Measurements from ENCODE around the gene ZNF668.
A peak's percentile ranks its signal among the peaks of the same experiment; 100 is the strongest.
"Not testable (repeated sequence)": the region's sequence is repeated elsewhere in the genome, so short reads cannot be mapped to it uniquely, and the experiment has no call there.

The ZNF668 gene

DNA sequence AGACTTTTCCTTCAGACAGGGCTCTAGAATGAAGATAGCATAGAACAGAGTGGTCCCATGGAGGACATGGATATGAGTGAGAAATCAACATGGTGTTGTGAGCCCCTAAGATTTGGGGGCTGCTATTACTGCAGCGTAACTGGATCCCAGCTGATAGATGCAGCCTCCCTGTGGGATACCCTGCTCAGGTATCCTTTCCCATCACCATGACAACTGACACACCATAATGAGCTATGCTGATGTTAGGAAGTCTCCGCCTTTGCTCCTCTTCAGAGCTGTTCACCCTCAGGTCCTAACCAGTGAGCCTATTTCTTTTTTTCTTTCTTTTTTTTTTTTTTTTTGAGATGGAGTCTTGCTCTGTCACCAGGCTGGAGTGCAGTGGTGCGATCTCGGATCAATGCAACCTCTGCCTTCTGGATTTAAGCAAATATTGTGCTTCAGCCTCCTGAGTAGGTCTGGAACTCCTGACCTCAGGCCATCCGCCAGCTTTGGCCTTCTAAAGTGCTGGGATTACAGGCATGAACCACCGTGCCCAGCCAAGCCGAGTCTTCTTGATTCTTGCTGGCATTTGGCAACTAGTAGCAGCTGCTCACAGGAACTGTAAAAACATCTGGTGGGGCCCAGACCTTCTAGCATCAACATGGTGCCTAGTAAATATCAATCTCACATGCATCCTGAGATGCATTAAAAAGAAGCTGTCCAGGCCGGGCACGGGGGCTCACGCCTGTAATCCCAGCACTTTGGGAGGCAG, 23.6 kb downstream of the ZNF668 start:
- DNase-seq = no peak

- DNase-seq = no peak
These were observed 30.1 kb downstream of the ZNF668 start for GRCh38 chr16:31043898-31044481.

- no peak for DNase-seq
These were observed 30.7 kb downstream of the ZNF668 start for GRCh38 chr16:31043352-31043751.

DNA sequence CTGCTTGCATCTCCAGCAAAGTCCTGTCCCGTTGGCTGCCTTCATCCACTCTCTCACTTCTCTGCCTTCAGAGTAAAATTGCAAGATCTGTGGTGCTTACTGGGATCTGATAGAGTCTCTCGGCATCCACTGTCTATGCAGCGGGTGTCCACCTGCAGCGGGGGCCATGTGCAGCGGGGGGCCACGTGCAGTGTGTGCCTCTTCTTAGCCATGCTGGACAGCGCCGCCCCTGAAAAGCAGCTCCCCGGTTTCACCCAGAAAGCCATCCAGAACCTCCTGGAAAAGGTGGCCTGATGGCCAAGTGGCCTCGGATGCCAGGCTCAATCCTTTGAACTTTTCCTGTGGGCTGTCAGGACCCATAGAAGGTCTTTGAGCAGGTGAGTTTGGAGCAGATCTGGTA, 31.2 kb downstream of the ZNF668 start:
- DNase-seq = no peak

DNA sequence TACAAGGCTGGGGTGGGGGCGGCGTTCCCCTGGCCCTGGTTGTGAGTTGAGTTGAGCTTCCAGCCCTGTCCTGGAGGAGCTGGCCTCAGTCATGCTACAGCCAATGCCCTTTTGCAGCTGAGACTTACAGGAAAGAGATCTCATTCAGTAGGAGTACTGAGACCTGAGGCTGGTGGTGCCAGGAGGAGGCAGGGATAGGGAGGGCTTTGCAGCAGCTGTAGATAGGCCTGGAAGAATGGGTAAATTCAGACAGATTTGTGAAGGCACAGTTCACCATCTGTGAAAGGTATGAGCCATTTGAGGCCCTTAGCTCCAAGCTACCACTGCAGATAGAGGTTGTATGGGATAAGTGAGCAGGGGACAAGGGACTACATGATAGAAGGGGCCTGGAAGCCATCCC, 35.0 kb downstream of the ZNF668 start:
- DNase-seq = no peak

DNA sequence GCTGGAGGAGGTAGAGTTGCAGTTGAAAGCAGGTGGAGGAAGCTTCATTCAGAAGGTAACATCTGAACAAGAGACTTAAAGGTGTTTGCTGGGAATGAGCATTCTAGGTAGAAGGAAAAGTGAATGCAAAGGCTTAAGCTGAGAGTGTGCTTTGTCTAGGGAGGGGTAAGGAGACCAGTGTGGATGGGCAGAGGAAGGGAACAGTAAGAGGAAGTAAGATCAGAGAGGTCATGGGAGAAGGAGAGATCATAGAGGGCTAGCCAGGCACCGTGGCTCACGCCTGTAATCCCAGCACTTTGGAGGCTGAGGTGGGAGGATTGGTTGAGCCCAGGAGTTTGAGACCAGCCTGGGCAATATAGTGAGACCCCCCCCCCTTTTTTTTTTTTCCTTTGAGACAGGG, 37.3 kb downstream of the ZNF668 start:
- no peak for DNase-seq

DNA sequence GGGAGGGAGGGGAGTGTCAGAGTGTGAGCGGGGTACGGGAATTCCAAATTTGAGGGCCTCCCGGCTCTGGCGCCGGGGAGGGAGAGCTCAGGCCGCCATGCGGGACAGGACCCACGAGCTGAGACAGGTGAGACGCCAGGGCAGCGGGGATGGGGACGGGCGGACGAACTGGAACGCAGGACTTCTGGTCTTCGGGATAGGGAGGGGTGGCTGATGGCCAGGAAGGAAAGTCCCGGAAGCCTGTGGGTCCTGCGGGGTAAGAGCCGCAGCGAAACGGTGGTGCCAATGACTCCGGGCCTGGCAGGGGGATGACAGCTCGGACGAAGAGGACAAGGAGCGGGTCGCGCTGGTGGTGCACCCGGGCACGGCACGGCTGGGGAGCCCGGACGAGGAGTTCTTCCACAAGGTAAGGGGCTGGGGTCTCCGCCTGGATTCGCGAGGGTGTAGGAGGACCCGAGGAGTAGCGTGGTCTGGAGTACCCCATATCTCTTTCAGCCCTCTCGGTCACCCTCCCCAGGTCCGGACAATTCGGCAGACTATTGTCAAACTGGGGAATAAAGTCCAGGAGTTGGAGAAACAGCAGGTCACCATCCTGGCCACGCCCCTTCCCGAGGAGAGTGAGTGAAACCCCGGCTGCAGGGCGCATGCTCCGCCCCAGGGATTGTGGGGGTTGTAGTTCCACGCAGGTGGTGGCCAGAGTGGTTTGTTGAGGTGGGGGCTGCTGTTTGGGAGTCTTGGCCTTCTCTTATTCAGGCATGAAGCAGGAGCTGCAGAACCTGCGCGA, 40.1 kb downstream of the ZNF668 start:
- DNase-seq = peak; percentile 64

- peak; percentile 96 for DNase-seq
These were observed 41.0 kb downstream of the ZNF668 start, which contains the start of gene STX4 for GRCh38 chr16:31032736-31033708. TSS of gene STX4 (plus strand) at chr16:31033558. CDS start at chr16:31033806, 248 bp downstream.

GRCh38 chr16:31031276-31031675, 42.8 kb downstream of the ZNF668 start:
- no peak for DNase-seq

DNA sequence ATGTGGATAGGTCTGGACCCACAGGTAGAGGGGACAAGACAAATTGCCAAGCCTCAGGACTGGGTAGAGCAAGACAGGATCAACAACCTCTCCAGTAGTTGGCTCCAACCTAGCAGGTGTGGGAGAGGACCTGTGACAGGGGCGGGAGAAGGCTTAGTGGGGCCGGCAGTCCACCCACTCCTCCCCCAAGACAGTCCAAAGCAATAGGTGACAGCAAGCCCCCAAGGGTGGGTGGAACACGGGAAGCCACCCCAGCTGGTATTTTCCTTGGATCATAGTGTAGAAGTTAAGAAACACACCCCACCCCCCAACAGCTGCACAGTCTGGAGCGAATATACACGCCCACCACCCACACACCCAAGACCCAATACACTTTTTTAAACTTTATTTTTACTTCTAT, 44.8 kb downstream of the ZNF668 start:
- no peak for DNase-seq

- no peak for DNase-seq
These were observed 48.7 kb downstream of the ZNF668 start for GRCh38 chr16:31025339-31025738.

DNA sequence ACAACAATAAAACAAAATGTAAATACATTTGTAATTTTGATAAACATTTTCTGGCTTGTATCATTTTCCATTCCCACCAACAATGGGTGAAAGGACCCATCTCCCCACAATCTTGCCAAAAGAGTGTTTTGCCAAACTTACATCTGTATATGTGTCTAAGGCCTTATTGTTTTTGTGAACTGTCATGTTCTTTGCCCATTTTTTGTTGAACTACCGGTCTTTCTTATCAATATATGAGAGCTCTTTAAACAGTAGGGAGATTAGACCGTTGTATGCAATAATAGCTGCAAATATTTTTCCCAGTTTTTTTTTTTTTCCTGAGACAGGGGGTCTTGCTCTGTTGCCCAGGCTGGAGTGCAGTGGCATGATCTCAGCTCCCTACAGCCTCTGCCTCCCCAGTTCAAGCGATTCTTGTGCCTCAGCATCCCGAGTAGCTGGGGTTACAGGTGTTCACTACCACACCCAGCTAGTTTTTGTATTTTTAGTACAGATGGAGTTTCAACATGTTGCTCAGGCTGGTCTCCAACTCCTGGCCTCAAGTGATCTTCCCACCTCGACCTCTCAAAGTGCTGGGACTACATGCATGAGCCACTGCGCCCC, 50.3 kb downstream of the ZNF668 start:
- no peak for DNase-seq

DNA sequence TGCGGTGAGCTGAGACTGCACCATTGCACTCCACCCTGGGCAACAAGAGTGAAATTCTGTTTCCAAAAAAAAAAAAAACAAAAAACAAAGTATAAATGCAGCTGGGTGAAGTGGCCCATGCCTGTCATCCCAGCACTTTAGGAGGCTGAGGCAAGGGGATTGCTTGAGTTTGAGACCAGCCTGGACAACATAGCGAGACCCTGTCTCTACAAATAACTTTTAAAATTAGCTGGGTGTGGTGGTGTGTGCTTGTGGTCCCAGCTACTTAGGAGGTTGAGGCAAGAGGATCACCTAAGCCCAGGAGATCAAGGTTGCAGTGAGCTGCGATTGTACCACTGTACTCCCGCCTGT, 50.8 kb downstream of the ZNF668 start:
- DNase-seq = no peak

GRCh38 chr16:31022544-31023251, 51.3 kb downstream of the ZNF668 start:
- no peak for DNase-seq

DNA sequence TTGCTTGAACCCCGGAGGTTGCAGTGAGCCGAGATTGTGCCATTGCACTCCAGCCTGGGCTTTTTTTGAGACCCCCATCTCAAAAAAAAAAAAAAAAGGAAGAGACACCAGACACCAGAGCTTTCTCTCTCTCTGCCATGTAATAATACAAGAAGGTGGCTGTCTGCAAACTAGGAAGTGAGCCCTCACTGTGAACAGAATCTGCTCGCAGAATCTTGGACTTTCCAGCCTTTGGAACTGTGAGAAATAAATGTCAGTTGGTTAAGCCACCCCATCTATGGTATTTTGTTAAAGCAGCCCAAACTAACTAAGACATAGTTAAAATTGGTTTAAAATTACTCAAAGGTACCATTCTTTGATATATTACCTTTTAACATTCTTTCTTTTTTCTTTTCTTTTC, 53.5 kb downstream of the ZNF668 start:
- DNase-seq = no peak

DNA sequence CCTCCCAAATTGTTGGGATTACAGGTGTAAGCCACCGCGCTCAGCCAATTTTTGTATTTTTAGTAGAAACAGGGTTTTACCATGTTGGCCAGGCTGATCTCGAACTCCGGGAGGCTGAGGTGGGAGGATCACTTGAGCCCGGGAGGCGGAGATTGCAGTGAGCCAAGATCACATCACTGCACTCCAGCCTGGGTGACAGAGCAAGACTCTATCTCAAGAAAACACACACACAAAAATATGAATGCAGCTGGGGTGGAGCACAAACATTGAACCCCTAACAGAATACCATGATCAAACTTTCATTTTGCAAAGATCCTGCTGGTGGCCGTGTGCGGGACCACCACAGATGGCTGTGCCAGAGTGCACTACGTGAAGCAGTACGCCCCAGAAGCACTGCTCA, 56.3 kb downstream of the ZNF668 start:
- DNase-seq = not testable (repeated sequence)

DNA sequence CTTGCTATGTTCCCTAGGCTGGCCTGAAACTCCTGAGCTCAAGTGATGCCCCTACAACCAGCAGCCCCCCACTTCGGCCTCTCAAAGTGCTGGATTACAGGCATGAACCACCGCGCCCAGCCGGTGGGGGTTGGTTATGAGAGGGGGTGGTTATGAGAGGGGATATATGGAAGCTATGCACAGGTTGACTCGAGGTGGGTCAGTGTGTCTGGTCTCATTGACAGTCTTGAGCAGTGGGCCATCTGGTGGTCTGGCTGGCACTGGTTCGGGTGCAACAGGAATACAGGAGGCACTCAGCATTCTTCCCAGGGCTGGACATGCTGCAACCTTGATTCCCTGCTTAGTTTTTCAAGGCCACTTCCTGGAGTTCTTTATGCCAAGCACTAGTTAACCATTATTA, 58.0 kb downstream of the ZNF668 start:
- DNase-seq = no peak

DNA sequence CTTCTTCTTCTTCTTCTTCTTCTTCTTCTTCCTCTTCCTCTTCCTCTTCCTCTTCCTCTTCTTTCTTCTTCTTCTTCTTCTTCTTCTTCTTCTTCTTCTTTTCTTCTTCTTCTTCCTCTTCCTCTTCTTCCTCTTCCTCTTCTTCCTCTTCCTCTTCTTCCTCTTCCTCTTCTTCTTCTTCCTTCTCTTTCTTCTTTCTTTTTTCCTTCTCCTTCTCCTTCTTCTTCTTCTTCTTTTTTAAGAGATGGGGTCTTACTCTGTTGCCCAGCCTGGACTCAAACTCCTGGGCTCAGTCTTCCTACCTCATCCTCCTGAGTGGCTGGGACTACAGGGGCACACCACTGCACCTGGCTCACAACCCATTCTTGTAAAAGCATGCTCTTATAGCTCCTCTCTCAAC, 60.7 kb downstream of the ZNF668 start:
- DNase-seq = not testable (repeated sequence)

GRCh38 chr16:31011815-31012214, 62.2 kb downstream of the ZNF668 start:
- DNase-seq = not testable (repeated sequence)
